CD4-positive, alpha-beta memory T cell (primary cell): Measurements from ENCODE around the gene PLXDC1. TPM values are rescaled to one million over a fixed set of nuclear protein-coding genes. Genes with fewer than 3 reads are reported as not detected.
A peak's percentile ranks its signal among the peaks of the same experiment; 100 is the strongest.
"Not testable (repeated sequence)": the region's sequence is repeated elsewhere in the genome, so short reads cannot be mapped to it uniquely, and the experiment has no call there.

Source experiments
- CTCF ChIA-PET: fragments of 350-600 bp; sonication (Branson Sonifier 250); formaldehyde crosslinking; loops from one replicate; lab custom pipeline; 2021; ENCODE audit warnings: inconsistent platforms; ENCODE audit not compliant: partially characterized antibody; lab: Charles Lee
- POLR2A ChIA-PET: fragments of 350-600 bp; sonication (Branson Sonifier 250); formaldehyde crosslinking; loops from one replicate; lab custom pipeline; 2021; ENCODE audit not compliant: partially characterized antibody; lab: Charles Lee
- DNase-seq, 5 donors: peaks; one replicate each; pipeline versions ENCODE4 v3.0.0 to v3.0.0-alpha.2; 2020 to 2022; ENCODE audit warnings: mixed read lengths in 1 of 5
- H3K27ac ChIP-seq: one replicate; pipeline ENCODE4 v1.7.0; 2013; ENCODE audit warnings: low read depth, low read length
- H3K27me3 ChIP-seq: 2 replicates; pipeline ENCODE4 v1.7.0; 2013; ENCODE audit warnings: mild to moderate bottlenecking, low read length, moderate library complexity; ENCODE audit not compliant: insufficient read depth
- H3K36me3 ChIP-seq: 2 replicates; pipeline ENCODE4 v1.7.0; 2013; ENCODE audit warnings: mild to moderate bottlenecking, low read length, moderate library complexity; ENCODE audit not compliant: insufficient read depth
- H3K4me1 ChIP-seq: 2 replicates; pipeline ENCODE4 v1.7.0; 2013; ENCODE audit warnings: mild to moderate bottlenecking, low read length, moderate library complexity; ENCODE audit not compliant: insufficient read depth
- H3K4me3 ChIP-seq, 2 donors: one replicate each; pipeline ENCODE4 v1.7.0; 2013; ENCODE audit warnings: low read length in 2 of 2, mild to moderate bottlenecking in 1 of 2
- H3K9me3 ChIP-seq, 2 donors: one replicate each; pipeline ENCODE4 v1.7.0; 2013; ENCODE audit warnings: low read length in 2 of 2, control low read depth in 1 of 2; ENCODE audit not compliant: control insufficient read depth in 1 of 2
- H3K27ac Mint-ChIP-seq, 7 donors: one replicate each; pipeline ENCODE4 v1.8.0; 2020 to 2021; ENCODE audit warnings: mixed read lengths in 7 of 7, mild to moderate bottlenecking in 6 of 7, inconsistent platforms in 3 of 7, moderate library complexity in 3 of 7
- H3K27me3 Mint-ChIP-seq, 2 donors: one replicate each; pipeline ENCODE4 v1.8.0; 2020 to 2021; ENCODE audit warnings: mixed read lengths in 2 of 2
- H3K36me3 Mint-ChIP-seq, 2 donors: one replicate each; pipeline ENCODE4 v1.8.0; 2020 to 2021; ENCODE audit warnings: mixed read lengths in 2 of 2, inconsistent platforms in 1 of 2, mild to moderate bottlenecking in 1 of 2
- H3K4me1 Mint-ChIP-seq, 4 donors: one replicate each; pipeline ENCODE4 v1.8.0; 2020 to 2021; ENCODE audit warnings: mixed read lengths in 4 of 4, mild to moderate bottlenecking in 1 of 4
- H3K4me3 Mint-ChIP-seq, 8 donors: one replicate each; pipeline ENCODE4 v1.8.0; 2020 to 2021; ENCODE audit warnings: mixed read lengths in 8 of 8, mild to moderate bottlenecking in 7 of 8, moderate library complexity in 6 of 8, inconsistent platforms in 3 of 8
- H3K9me3 Mint-ChIP-seq, 8 donors: one replicate each; pipeline ENCODE4 v1.8.0; 2020 to 2021; ENCODE audit warnings: mixed read lengths in 8 of 8, mild to moderate bottlenecking in 5 of 8, inconsistent platforms in 3 of 8, moderate library complexity in 1 of 8
- intact Hi-C: fragments of 100-400 bp; cut with micrococcal nuclease; formaldehyde crosslinking; loops from one replicate; pipeline ENCODE4 v1.15.1; 2023
- polyA plus RNA-seq, 2 donors: library from polyadenylated mRNA; unstranded; fragments of 300-500 nt; fragmentation: Illumina TruSeq; gene quantifications; one replicate each; pipeline ENCODE4 v1.2.3, GENCODE V29; 2021
- total RNA-seq, 2 experiments: library from RNA; stranded (reverse); gene quantifications; one replicate each; pipeline ENCODE4 v1.2.3, GENCODE V29; 2021

PLXDC1 gene
- total and polyA plus RNA-seq, 4 experiments from 2014 or later = 2.5 to 16.4 (median 10.2) TPM

GRCh38 chr17:39138431-39139160 is 12.8 kb downstream of the PLXDC1 start:
- H3K27me3 ChIP-seq = no peaks in the 10 kb centered on the region
- ChIA-PET POLR2A (interaction anchor here (1.4 kb wide), 1 partner anchor 13 kb away, joined by 4 read pairs; the partner anchor contains the start of gene PLXDC1), CTCF (interaction anchor here (1.4 kb wide), 1 partner anchor 26 kb away, joined by 7 read pairs; no protein-coding TSS in a partner anchor)
- H3K27ac ChIP-seq = no peak overlapping the region
- no peak for DNase-seq
- Mint-ChIP-seq H3K4me1 (no peaks in the 10 kb centered on the region), H3K36me3 (no peaks in the 10 kb centered on the region), H3K9me3 (peaks cover 0 to 3% (median 0%) of the 10 kb centered on the region in 8 donors), H3K27me3 (no peaks in the 10 kb centered on the region), H3K27ac (peak overlapping the region in 2 of 7 donors; percentile 19 to 74), H3K4me3 (no peak overlapping the region)
- H3K4me3 ChIP-seq = no peak overlapping the region
- intact Hi-C loops = no loop called here
- H3K36me3 ChIP-seq = no peaks in the 10 kb centered on the region
- H3K4me1 ChIP-seq = no peaks in the 10 kb centered on the region
- no peaks in the 10 kb centered on the region for H3K9me3 ChIP-seq

GRCh38 chr17:39134878-39135277 is 16.6 kb downstream of the PLXDC1 start:
- H3K27me3 Mint-ChIP-seq = no peaks in the 10 kb centered on the region
- ChIA-PET POLR2A (no interaction called here), CTCF (interaction anchor here (1.3 kb wide), 1 partner anchor 43 kb away, joined by 3 read pairs; no protein-coding TSS in a partner anchor)
- H3K27ac Mint-ChIP-seq = peak overlapping the region in 1 of 7 donors; percentile 56
- intact Hi-C loops = no loop called here
- no peaks in the 10 kb centered on the region for H3K36me3 ChIP-seq
- H3K4me1 Mint-ChIP-seq = no peaks in the 10 kb centered on the region
- DNase-seq = no peak
- no peak overlapping the region for H3K4me3 ChIP-seq
- no peaks in the 10 kb centered on the region for H3K9me3 ChIP-seq
- no peak overlapping the region for H3K4me3 Mint-ChIP-seq
- H3K4me1 ChIP-seq = no peaks in the 10 kb centered on the region
- no peaks in the 10 kb centered on the region for H3K9me3 Mint-ChIP-seq
- H3K27ac ChIP-seq = no peak overlapping the region
- no peaks in the 10 kb centered on the region for H3K36me3 Mint-ChIP-seq
- no peaks in the 10 kb centered on the region for H3K27me3 ChIP-seq

GRCh38 chr17:39132192-39132610 is 19.2 kb downstream of the PLXDC1 start:
- Histone ChIP-seq H3K4me3 (no peak overlapping the region), H3K36me3 (no peaks in the 10 kb centered on the region), H3K9me3 (no peaks in the 10 kb centered on the region), H3K27ac (no peak overlapping the region), H3K27me3 (no peaks in the 10 kb centered on the region), H3K4me1 (no peaks in the 10 kb centered on the region)
- intact Hi-C loops = no loop called here
- no peaks in the 10 kb centered on the region for H3K36me3 Mint-ChIP-seq
- H3K27me3 Mint-ChIP-seq = no peaks in the 10 kb centered on the region
- no peaks in the 10 kb centered on the region for H3K9me3 Mint-ChIP-seq
- POLR2A ChIA-PET = no interaction called here
- no peak for DNase-seq
- CTCF ChIA-PET = no interaction called here
- H3K27ac Mint-ChIP-seq = peak overlapping the region in 3 of 7 donors; percentile 22 to 57 (median 30)
- no peak overlapping the region for H3K4me3 Mint-ChIP-seq
- H3K4me1 Mint-ChIP-seq = no peaks in the 10 kb centered on the region

GRCh38 chr17:39131616-39132015 is 19.8 kb downstream of the PLXDC1 start:
- Mint-ChIP-seq H3K4me1 (no peaks in the 10 kb centered on the region), H3K27ac (peak overlapping the region in 1 of 7 donors; percentile 30), H3K27me3 (no peaks in the 10 kb centered on the region), H3K4me3 (no peak overlapping the region), H3K9me3 (no peaks in the 10 kb centered on the region), H3K36me3 (no peaks in the 10 kb centered on the region)
- ChIA-PET CTCF (interaction anchor here (0.7 kb wide), 1 partner anchor 12 kb away, joined by 3 read pairs; no protein-coding TSS in a partner anchor), POLR2A (interaction anchor here (1.0 kb wide), 1 partner anchor 39 kb away, joined by 3 read pairs; no protein-coding TSS in a partner anchor)
- Histone ChIP-seq H3K27me3 (no peaks in the 10 kb centered on the region), H3K36me3 (no peaks in the 10 kb centered on the region), H3K4me1 (no peaks in the 10 kb centered on the region), H3K4me3 (no peak overlapping the region), H3K9me3 (no peaks in the 10 kb centered on the region), H3K27ac (no peak overlapping the region)
- DNase-seq = no peak
- intact Hi-C loops = no loop called here

- Histone ChIP-seq H3K9me3 (no peaks in the 10 kb centered on the region), H3K27ac (no peak overlapping the region), H3K4me3 (no peak overlapping the region), H3K36me3 (no peaks in the 10 kb centered on the region), H3K4me1 (no peaks in the 10 kb centered on the region), H3K27me3 (no peaks in the 10 kb centered on the region)
- H3K27me3 Mint-ChIP-seq = no peaks in the 10 kb centered on the region
- DNase-seq = no peak
- H3K27ac Mint-ChIP-seq = no peak overlapping the region
- ChIA-PET CTCF (interaction anchor here (1.2 kb wide), 1 partner anchor 102 kb away, joined by 3 read pairs; no protein-coding TSS in a partner anchor), POLR2A (no interaction called here)
- H3K36me3 Mint-ChIP-seq = no peaks in the 10 kb centered on the region
- no peaks in the 10 kb centered on the region for H3K9me3 Mint-ChIP-seq
- intact Hi-C loops = no loop called here
- no peak overlapping the region for H3K4me3 Mint-ChIP-seq
- H3K4me1 Mint-ChIP-seq = peaks cover 0 to 2% (median 0%) of the 10 kb centered on the region in 4 donors
These were observed 21.2 kb downstream of the PLXDC1 start for GRCh38 chr17:39130205-39130604.

GRCh38 chr17:39129544-39129943 is 21.9 kb downstream of the PLXDC1 start:
- H3K36me3 ChIP-seq, H3K9me3 Mint-ChIP-seq, CTCF ChIA-PET, H3K27ac ChIP-seq, H3K4me3 Mint-ChIP-seq, POLR2A ChIA-PET, H3K4me1 ChIP-seq, H3K9me3 ChIP-seq, intact Hi-C loops, DNase-seq, H3K27me3 Mint-ChIP-seq, H3K27me3 ChIP-seq, H3K4me1 Mint-ChIP-seq, H3K36me3 Mint-ChIP-seq, H3K4me3 ChIP-seq: not testable (repeated sequence)
- peak overlapping the region in 1 of 7 donors; percentile 53 for H3K27ac Mint-ChIP-seq

- Histone ChIP-seq H3K27ac (no peak overlapping the region), H3K4me3 (no peak overlapping the region), H3K27me3 (no peaks in the 10 kb centered on the region), H3K36me3 (no peaks in the 10 kb centered on the region), H3K4me1 (no peaks in the 10 kb centered on the region), H3K9me3 (no peaks in the 10 kb centered on the region)
- peaks cover 0 to 4% (median 0%) of the 10 kb centered on the region in 4 donors for H3K4me1 Mint-ChIP-seq
- no peak overlapping the region for H3K4me3 Mint-ChIP-seq
- no peaks in the 10 kb centered on the region for H3K9me3 Mint-ChIP-seq
- no peak for DNase-seq
- no peak overlapping the region for H3K27ac Mint-ChIP-seq
- ChIA-PET POLR2A (no interaction called here), CTCF (no interaction called here)
- no peaks in the 10 kb centered on the region for H3K27me3 Mint-ChIP-seq
- no peaks in the 10 kb centered on the region for H3K36me3 Mint-ChIP-seq
- intact Hi-C loops = no loop called here
These were observed 25.0 kb downstream of the PLXDC1 start for GRCh38 chr17:39126436-39126835.
